GM04504 (cell line): ENCODE data around the gene YBX1.

ENCODE experiments used
- DNase-seq: peaks from one replicate; pipeline ENCODE4 v3.0.0-alpha.2; 2012; ENCODE audit warnings: low read depth

Gene YBX1

GRCh38 chr1:42735477-42736105 lies 53.4 kb downstream of the YBX1 start:
- no peak for DNase-seq

- DNase-seq = no peak
These were observed 53.9 kb downstream of the YBX1 start for GRCh38 chr1:42736152-42736551.

- no peak for DNase-seq
These were observed 54.5 kb downstream of the YBX1 start for GRCh38 chr1:42736571-42737200.

- no peak for DNase-seq
These were observed 55.0 kb downstream of the YBX1 start for GRCh38 chr1:42737257-42737656.

GRCh38 chr1:42737986-42738677 lies 55.9 kb downstream of the YBX1 start:
- DNase-seq = no peak

GRCh38 chr1:42738678-42739226 lies 56.5 kb downstream of the YBX1 start:
- no peak for DNase-seq

GRCh38 chr1:42739753-42740700 lies 57.8 kb downstream of the YBX1 start, which contains the start of gene CLDN19:
TSS of gene CLDN19 (minus strand) at chr1:42740236. CDS start at chr1:42740063, 173 bp downstream.
- DNase-seq = no peak

- DNase-seq = no peak
These were observed 58.8 kb downstream of the YBX1 start for GRCh38 chr1:42740851-42741580.

GRCh38 chr1:42741706-42742105 lies 59.5 kb downstream of the YBX1 start:
- DNase-seq = no peak

- no peak for DNase-seq
These were observed 59.9 kb downstream of the YBX1 start for GRCh38 chr1:42742141-42742540.

- no peak for DNase-seq
These were observed 60.5 kb downstream of the YBX1 start for GRCh38 chr1:42742617-42743316.

GRCh38 chr1:42743317-42744147 lies 61.3 kb downstream of the YBX1 start:
- no peak for DNase-seq

GRCh38 chr1:42744148-42744413 lies 61.9 kb downstream of the YBX1 start:
- DNase-seq = no peak

GRCh38 chr1:42745851-42746250 lies 63.6 kb downstream of the YBX1 start:
- DNase-seq = no peak

GRCh38 chr1:42746436-42747105 lies 64.4 kb downstream of the YBX1 start:
- no peak for DNase-seq

- DNase-seq = no peak
These were observed 64.9 kb downstream of the YBX1 start for GRCh38 chr1:42747125-42747524.

GRCh38 chr1:42748021-42748420 lies 65.8 kb downstream of the YBX1 start:
- no peak for DNase-seq

GRCh38 chr1:42748461-42749410 lies 66.5 kb downstream of the YBX1 start:
- DNase-seq = no peak
